Transverse colon (tissue), 4 donors: ENCODE measurements around the gene ABHD17A.

Source experiments
- CTCF ChIP-seq, 5 experiments: fragments of 200-600 bp in 3 of 5; fragments of 450-650 bp in 2 of 5; sonication (generic) in 3 of 5; IDR thresholded peaks; 1 replicate in 2 of 5; 2 replicates in 3 of 5; pipeline ENCODE4 v1.5.1; 2016 to 2017; ENCODE audit warnings: antibody characterized with exemption in 5 of 5, inconsistent platforms in 3 of 5, mild to moderate bottlenecking in 2 of 5, moderate library complexity in 1 of 5
- POLR2AphosphoS5 ChIP-seq, 3 donors: sonication (generic); formaldehyde crosslinking; IDR thresholded peaks; one replicate each; pipeline ENCODE4 v1.6.1; 2016; ENCODE audit warnings: antibody characterized with exemption in 3 of 3

GRCh38 chr19:1837222-1837565 is 48.1 kb downstream of the ABHD17A start:
- TF ChIP-seq CTCF (IDR thresholded peaks at IDR 0.05) (no peak), POLR2AphosphoS5 (IDR thresholded peaks at IDR 0.05) (no peak)
